Fibroblast of villous mesenchyme (primary cell): ENCODE measurements around the gene PA2G4. TPM values are rescaled to one million over a fixed set of nuclear protein-coding genes. Genes with fewer than 3 reads are reported as not detected.

Source experiments
- DNase-seq: peaks from one replicate; pipeline ENCODE4 v3.0.0-alpha.2; 2010; ENCODE audit warnings: low read depth
- H3K4me3 ChIP-seq: 2 replicates; pipeline ENCODE4 v1.5.1; 2011; ENCODE audit warnings: low read depth, mild to moderate bottlenecking, low read length
- CTCF ChIP-seq: IDR thresholded peaks from 2 replicates; pipeline ENCODE4 v1.5.1; 2012; ENCODE audit warnings: low read depth, mild to moderate bottlenecking, low read length; ENCODE audit not compliant: insufficient read depth
- total RNA-seq: library from RNA; depleted of rRNA; stranded (reverse); fragments of >200 nt; gene quantifications from 2 replicates; pipeline ENCODE4 v1.2.3, GENCODE V29; 2012

The PA2G4 gene
- total RNA-seq, 1 donor: 158 TPM

GRCh38 chr12:56118688-56119357 is 14.5 kb downstream of the PA2G4 start:
- DNase-seq: no peak
- H3K4me3 ChIP-seq: peak overlapping the region; percentile 71
- no peak for TF ChIP-seq CTCF

GRCh38 chr12:56119361-56119796 is 15.0 kb downstream of the PA2G4 start:
- TF ChIP-seq CTCF: peak; percentile 79
- DNase-seq: peak; percentile 99
- H3K4me3 ChIP-seq: no peak overlapping the region

GRCh38 chr12:56120158-56120846 is 15.9 kb downstream of the PA2G4 start:
- no peak overlapping the region for H3K4me3 ChIP-seq
- no peak for TF ChIP-seq CTCF
- DNase-seq: no peak

- no peak for TF ChIP-seq CTCF
- no peak for DNase-seq
- no peak overlapping the region for H3K4me3 ChIP-seq
These were observed 17.0 kb downstream of the PA2G4 start for GRCh38 chr12:56121204-56121870.

- no peak for TF ChIP-seq CTCF
- no peak for DNase-seq
These were observed 18.3 kb downstream of the PA2G4 start for GRCh38 chr12:56122637-56123036.

GRCh38 chr12:56124133-56124532 is 19.8 kb downstream of the PA2G4 start:
- H3K4me3 ChIP-seq: no peak overlapping the region
- DNase-seq: no peak
- TF ChIP-seq CTCF: no peak

More at GRCh38 chr12:56122637-56123036, 18.3 kb downstream of the PA2G4 start:
- no peak overlapping the region for H3K4me3 ChIP-seq
